ENCODE measurements around the gene TOP2A.

The TOP2A gene

GRCh38 chr17:40344421-40345160 lies 73.1 kb downstream of the TOP2A start:
- DNase-seq = no peak

GRCh38 chr17:40343219-40344119 lies 74.2 kb downstream of the TOP2A start:
- no peak for DNase-seq

GRCh38 chr17:40342504-40343218 lies 75.0 kb downstream of the TOP2A start:
- DNase-seq = no peak

- peak; percentile 28 for DNase-seq
Observed at GRCh38 chr17:40341808-40342503, 75.7 kb downstream of the TOP2A start.

- peak; percentile 46 for DNase-seq
Observed at GRCh38 chr17:40340880-40341807, 76.6 kb downstream of the TOP2A start.

GRCh38 chr17:40340327-40340726 lies 77.4 kb downstream of the TOP2A start:
- DNase-seq = no peak

GRCh38 chr17:40338941-40339649 lies 78.6 kb downstream of the TOP2A start:
- DNase-seq = no peak

All from NCI-H748 treated with DMSO at 0.1 percent for 48 hours (cell line).